Caki2 (cell line): ENCODE results near the gene CAPRIN1. TPM values are rescaled to one million over a fixed set of nuclear protein-coding genes. Genes with fewer than 3 reads are reported as not detected.
"Not testable (repeated sequence)": the region's sequence is repeated elsewhere in the genome, so short reads cannot be mapped to it uniquely, and the experiment has no call there.

ENCODE experiments used
- DNase-seq: peaks from one replicate; pipeline ENCODE4 v3.0.0-alpha.2; 2015; ENCODE audit warnings: low read depth
- in situ Hi-C: cut with HindIII; loops from 2 replicates; pipeline ENCODE4 v1.10.0; 2016; ENCODE audit warnings: low sequenced_read_pairs, low pct_unique_long_range_greater_than_20kb, mixed read lengths
- total RNA-seq: library from RNA; depleted of rRNA; stranded (reverse); fragments of >200 nt; shearing (Covaris generic); gene quantifications from 2 replicates; pipeline ENCODE4 v1.2.3, GENCODE V29; 2014; ENCODE audit warnings: low replicate concordance

The CAPRIN1 gene
- total RNA-seq, 1 experiment from 2014 or later: 79.4 TPM

GRCh38 chr11:34072041-34072440 is 20.5 kb downstream of the CAPRIN1 start:
- no peak for DNase-seq
- in situ Hi-C loops: no loop called here

- in situ Hi-C loops: no loop called here
- DNase-seq: no peak
These were observed 21.3 kb downstream of the CAPRIN1 start for GRCh38 chr11:34072832-34073231.

- in situ Hi-C loops: no loop called here
- DNase-seq: no peak
These were observed 22.9 kb downstream of the CAPRIN1 start for GRCh38 chr11:34074391-34074790.

GRCh38 chr11:34075178-34075820 is 23.8 kb downstream of the CAPRIN1 start:
- no peak for DNase-seq
- in situ Hi-C loops: no loop called here

GRCh38 chr11:34080609-34081008 is 29.1 kb downstream of the CAPRIN1 start:
- no peak for DNase-seq
- in situ Hi-C loops: no loop called here

GRCh38 chr11:34084637-34085036 is 33.1 kb downstream of the CAPRIN1 start:
- DNase-seq: no peak
- in situ Hi-C loops: no loop called here

- in situ Hi-C loops: no loop called here
- no peak for DNase-seq
These were observed 35.2 kb downstream of the CAPRIN1 start for GRCh38 chr11:34086554-34087283.

GRCh38 chr11:34091825-34092224 is 40.3 kb downstream of the CAPRIN1 start:
- in situ Hi-C loops: no loop called here
- DNase-seq: no peak

GRCh38 chr11:34094900-34095299 is 43.4 kb downstream of the CAPRIN1 start:
- DNase-seq, in situ Hi-C loops: not testable (repeated sequence)

GRCh38 chr11:34098813-34099212 is 47.3 kb downstream of the CAPRIN1 start:
- in situ Hi-C loops: no loop called here
- DNase-seq: no peak

GRCh38 chr11:34104680-34105078 is 53.1 kb downstream of the CAPRIN1 start:
- in situ Hi-C loops: no loop called here
- DNase-seq: no peak

- in situ Hi-C loops: no loop called here
These were observed 53.8 kb downstream of the CAPRIN1 start, which contains the start of gene NAT10 for GRCh38 chr11:34105079-34105956. Gene NAT10 (plus strand): TSS chr11:34105629. CDS start chr11:34108226, 2,597 bp downstream.

GRCh38 chr11:34105957-34106504 is 54.5 kb downstream of the CAPRIN1 start:
- DNase-seq: peak; percentile 2

More at GRCh38 chr11:34105079-34105956, 53.8 kb downstream of the CAPRIN1 start, which contains the start of gene NAT10:
- DNase-seq: peak; percentile 90

GRCh38 chr11:34111722-34112270 is 60.3 kb downstream of the CAPRIN1 start:
- no peak for DNase-seq
- in situ Hi-C loops: no loop called here

More at GRCh38 chr11:34105957-34106504, 54.5 kb downstream of the CAPRIN1 start:
- in situ Hi-C loops: no loop called here

- in situ Hi-C loops: no loop called here
These were observed 62.5 kb downstream of the CAPRIN1 start for GRCh38 chr11:34114014-34114413.

GRCh38 chr11:34114471-34114870 is 62.9 kb downstream of the CAPRIN1 start:
- DNase-seq: no peak
- in situ Hi-C loops: no loop called here

More at GRCh38 chr11:34114014-34114413, 62.5 kb downstream of the CAPRIN1 start:
- no peak for DNase-seq

- no peak for DNase-seq
- in situ Hi-C loops: no loop called here
These were observed 69.1 kb downstream of the CAPRIN1 start for GRCh38 chr11:34120651-34121050.
